GM12875 (cell line): ENCODE data around the gene PPP6R2.
"Not testable (repeated sequence)": the region's sequence is repeated elsewhere in the genome, so short reads cannot be mapped to it uniquely, and the experiment has no call there.

Source experiments
- H3K4me3 ChIP-seq: one replicate; pipeline ENCODE4 v1.5.1; 2011; ENCODE audit warnings: low read depth, low read length, control low read depth
- CTCF ChIP-seq: IDR thresholded peaks from 2 replicates; pipeline ENCODE4 v1.5.1; 2011; ENCODE audit warnings: low read depth, mild to moderate bottlenecking, control low read depth, inconsistent platforms, low read length, moderate library complexity, borderline replicate concordance; ENCODE audit not compliant: insufficient read depth

Gene PPP6R2

GRCh38 chr22:50326956-50327710 lies 16.0 kb upstream of the PPP6R2 start, which contains the start of gene DENND6B:
Gene DENND6B, minus strand, starts transcription at chr22:50327012. Its CDS starts 24 bp downstream, at chr22:50326988.
- TF ChIP-seq CTCF: peak; percentile 64; the same call in 1 of the 2 replicates
- peak within 1 kb of the TSS; percentile 81 for H3K4me3 ChIP-seq

- peak overlapping the region; percentile 81 for H3K4me3 ChIP-seq
- no peak for TF ChIP-seq CTCF
Measured at GRCh38 chr22:50327711-50328019, 15.5 kb upstream of the PPP6R2 start.

GRCh38 chr22:50329236-50329635 lies 13.9 kb upstream of the PPP6R2 start:
- no peak for TF ChIP-seq CTCF

GRCh38 chr22:50334433-50334832 lies 8.7 kb upstream of the PPP6R2 start:
- H3K4me3 ChIP-seq: not testable (repeated sequence)

More at GRCh38 chr22:50329236-50329635, 13.9 kb upstream of the PPP6R2 start:
- H3K4me3 ChIP-seq: no peak overlapping the region

- TF ChIP-seq CTCF: no peak
- H3K4me3 ChIP-seq: no peak overlapping the region
Measured at GRCh38 chr22:50337262-50338041, 5.7 kb upstream of the PPP6R2 start.

GRCh38 chr22:50338042-50338573 lies 5.0 kb upstream of the PPP6R2 start:
- no peak for TF ChIP-seq CTCF
- H3K4me3 ChIP-seq: no peak overlapping the region

GRCh38 chr22:50338860-50339462 lies 4.2 kb upstream of the PPP6R2 start:
- no peak overlapping the region for H3K4me3 ChIP-seq
- no peak for TF ChIP-seq CTCF
